Kidney tubule cell (primary cell): ENCODE results near the gene PER1.

ENCODE experiments used
- DNase-seq: peaks from one replicate; pipeline ENCODE4 v3.0.0-alpha.2; 2018; ENCODE audit warnings: low spot score

PER1 gene

DNA sequence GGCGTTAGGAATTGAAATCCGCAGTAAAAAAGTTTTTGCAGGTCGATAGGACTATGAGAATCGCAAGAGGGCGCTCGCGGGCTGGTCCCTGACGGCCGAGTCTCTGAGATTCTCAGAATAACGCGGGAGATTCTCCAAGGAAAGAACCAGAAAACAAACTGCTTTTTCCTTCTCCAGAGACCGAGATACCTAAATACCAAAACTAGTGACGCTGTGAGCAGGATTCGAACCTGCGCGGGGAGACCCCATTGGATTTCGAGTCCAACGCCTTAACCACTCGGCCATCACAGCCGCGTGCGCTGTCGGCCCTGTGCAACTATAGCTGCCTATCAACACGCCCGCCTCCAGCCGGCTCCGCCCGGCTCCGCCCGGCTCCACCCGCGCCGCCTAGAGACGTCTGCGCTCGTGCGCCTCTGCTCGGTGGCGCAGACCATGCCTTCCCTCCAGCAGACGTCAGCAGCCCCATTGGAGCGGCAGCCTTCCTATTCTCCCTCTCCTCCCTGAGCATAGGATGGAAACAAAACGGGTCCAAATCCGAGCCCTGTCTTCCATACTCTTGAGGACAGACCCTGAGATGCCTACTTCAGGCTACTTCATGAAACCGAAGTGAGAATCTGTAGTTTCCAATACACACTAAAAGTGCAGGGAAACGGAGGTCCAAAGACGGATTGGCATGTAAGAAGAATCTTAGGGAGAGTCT lies 13.4 kb downstream of the PER1 start:
- DNase-seq = peak; percentile 98

DNA sequence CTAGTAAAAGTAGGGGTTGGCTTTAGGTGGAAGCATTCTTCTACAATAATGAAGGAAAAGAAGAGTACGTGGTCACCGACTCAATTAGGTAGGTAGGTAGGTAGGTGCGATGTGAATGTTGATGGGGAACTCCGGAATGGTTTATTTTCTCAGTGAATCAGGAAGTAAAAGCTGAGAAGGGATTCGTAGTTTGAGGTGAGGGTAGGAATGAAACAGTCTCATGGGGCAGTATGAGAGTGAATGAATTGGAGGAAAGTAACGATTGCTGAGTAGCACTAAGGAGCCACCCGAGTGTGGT lies 13.9 kb downstream of the PER1 start:
- DNase-seq = no peak

DNA sequence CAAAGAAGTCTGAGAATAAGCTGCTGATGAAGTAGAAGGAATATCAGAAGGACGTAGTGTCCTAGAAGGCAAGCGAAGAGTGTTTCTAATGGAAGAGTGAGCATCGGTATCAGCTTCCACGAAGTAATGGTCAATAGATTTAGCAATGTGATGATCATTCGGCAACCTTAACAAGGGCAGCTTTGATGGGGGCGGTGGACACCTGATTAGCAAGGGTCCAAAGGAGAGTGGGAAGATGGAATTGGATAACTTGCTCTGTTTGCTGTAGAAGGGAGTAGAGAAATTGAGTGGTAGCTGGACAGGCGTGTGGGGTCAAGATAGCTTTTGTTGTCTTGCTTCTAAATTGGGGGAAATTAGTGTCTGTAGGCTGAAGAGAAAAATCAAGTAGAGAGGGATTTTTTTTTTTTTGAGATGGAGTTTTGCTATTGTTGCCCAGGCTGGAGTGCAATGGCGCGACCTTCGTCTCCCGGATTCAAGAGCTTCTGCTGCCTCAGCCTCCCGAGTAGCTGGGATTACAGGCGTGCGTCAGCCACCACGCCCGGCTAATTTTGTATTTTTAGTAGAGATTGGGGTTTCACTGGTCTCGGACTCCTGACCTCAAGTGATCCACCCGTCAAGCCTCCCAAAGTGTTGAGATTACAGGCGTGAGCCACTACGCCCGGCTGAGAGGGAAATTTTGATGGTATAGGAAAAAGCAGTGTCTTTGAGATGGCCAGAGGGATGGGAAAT lies 14.4 kb downstream of the PER1 start:
- DNase-seq = peak; percentile 18

DNA sequence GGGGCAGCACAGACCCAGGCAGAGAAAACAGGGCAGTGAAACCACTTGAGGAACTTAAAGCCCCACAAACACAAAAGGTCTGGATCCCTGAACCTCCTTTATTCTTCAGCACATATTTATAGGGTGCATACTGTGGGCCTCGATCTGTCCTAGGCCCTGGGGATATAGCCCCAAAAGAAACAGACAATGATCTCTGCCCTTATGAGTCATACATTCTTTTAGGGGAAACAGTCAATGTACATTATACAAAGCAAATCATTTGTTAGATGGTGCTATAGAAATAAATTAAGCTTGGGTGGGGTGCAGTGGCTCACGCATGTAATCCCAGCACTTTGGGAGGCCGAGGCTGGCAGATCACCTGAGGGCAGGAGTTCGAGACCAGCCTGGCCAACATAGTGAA lies 18.3 kb downstream of the PER1 start:
- no peak for DNase-seq

DNA sequence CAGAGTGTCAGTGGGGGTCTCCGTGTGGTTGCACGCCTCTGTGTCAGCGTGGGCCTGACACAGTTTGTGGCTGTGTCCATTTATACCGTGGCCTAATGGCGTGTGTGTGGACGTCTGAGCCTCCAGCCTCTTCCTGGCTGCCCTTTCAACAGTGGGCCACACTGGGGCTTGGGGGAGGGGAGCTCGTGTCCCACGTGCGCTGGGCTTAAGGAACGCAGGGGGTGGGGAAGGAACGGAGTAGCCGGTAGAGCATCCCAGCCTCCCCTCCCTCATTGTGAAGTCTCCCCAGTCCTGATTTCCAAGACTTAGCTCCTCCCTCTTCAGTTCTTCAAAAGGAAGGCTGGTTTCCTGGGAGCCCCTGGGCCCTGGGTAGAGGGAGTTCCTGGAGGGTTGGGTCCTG lies 18.8 kb downstream of the PER1 start:
- no peak for DNase-seq

DNA sequence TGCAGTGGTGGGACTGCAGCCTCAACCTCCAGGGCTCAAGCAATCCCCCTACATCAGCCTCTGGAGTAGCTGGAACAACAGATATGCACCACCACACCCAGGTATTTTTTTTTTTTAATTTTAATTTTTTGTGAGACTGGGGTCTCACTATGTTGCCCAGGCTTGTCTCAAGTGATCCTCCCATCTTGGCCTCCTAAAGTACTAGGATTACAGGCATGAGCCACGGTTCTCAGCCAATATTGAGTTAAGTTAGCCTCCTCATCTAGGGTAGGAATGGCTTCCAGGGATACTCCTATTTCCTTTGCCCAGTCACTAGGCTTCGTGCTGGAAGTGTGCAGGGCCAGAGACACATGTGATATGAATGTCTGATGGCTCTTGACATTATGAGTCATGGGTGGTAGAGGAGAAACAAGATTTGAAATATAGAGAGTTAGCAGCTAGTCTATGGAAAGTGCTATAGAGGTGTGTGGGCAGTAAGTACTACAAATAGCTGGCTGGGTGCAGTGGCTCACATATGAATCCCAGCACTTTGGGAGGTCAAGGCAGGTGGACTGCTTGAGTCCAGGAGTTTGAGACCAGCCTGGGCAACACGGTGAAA lies 20.3 kb downstream of the PER1 start:
- peak; percentile 52 for DNase-seq

DNA sequence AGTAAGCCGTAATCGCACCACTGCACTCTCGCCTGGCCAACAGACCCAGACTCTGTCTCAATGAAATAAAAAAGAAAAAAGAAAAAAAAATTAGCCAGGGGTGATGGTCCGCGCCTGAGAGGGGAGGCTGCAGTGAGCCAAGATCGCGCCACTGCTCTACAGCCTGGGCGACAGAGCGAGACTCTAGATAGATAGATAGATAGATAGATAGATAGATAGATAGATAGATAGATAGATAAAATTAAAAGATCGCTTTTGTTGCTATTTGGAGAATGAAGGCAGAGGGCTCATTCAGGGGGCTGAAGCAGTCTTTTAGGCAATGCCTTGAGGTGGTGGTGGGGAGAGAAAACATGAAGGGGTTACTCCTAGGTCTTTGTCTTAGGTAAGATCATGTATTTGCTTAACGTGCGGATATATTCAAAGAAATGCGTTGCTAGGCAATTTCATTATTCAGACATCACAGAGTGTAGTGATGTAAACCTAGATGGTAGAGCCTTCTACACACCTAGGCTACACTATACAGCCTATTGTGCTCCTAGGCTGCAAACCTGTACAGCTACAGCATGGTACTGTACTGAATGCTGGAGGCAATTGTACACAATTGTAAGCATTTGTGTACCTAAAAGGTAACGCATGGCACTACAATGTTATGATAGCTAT lies 23.9 kb downstream of the PER1 start:
- no peak for DNase-seq

DNA sequence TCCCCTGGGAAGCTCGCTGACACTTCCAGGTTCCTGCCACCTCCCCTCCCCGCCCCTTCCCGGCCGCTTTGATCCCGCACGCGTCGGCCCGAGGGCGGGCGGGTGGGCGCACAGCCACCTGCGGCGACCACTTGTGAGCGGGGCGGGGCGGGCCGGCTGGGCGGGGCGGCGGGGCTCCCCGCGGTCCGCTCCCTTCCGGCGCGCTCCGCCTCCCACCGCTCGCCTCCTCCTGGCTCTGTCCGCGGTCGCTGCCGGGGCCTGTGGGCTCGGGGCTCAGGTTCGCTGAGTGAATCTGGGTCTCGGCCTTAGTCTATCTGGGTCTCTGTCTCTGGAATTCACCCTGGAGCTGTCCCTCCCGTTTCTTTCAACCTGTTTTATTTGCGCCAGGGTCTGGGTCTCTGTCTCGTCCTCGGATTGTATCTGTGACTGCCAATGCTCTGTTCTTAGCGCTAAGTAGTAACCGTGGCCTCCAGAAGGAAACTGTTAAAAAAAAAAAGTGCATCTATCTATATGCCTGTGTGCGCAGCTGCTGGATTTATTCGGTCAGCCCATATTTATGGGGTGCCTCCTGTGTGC lies 25.6 kb downstream of the PER1 start:
- DNase-seq = peak; percentile 50

DNA sequence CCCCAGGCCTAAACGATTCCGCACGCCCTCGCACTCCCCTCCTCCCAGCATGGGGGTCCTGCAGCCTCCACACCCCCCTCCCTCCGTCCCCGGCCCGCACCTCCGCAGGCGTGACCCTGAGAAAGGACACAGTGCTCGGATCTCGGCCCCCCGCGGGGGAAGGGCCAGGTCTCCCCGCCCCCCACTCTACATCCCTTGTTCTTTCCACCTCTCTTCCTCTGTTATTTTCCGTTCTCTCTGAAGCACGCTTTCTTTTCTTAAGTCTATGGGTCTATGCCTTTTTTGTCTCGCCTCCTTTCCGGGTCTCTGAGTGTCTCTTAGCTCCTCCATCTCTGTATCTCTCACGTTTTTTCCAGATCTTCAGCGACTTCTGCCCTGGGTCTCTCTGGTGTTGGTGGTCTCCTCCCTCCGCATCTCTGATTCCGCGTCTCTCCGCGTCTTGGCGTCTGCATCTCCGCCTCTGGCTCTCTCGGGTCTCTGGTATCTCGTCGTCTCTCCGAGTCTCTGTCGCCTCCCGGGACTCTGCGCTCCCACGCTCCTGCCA lies 26.2 kb downstream of the PER1 start:
- DNase-seq = peak; percentile 27

DNA sequence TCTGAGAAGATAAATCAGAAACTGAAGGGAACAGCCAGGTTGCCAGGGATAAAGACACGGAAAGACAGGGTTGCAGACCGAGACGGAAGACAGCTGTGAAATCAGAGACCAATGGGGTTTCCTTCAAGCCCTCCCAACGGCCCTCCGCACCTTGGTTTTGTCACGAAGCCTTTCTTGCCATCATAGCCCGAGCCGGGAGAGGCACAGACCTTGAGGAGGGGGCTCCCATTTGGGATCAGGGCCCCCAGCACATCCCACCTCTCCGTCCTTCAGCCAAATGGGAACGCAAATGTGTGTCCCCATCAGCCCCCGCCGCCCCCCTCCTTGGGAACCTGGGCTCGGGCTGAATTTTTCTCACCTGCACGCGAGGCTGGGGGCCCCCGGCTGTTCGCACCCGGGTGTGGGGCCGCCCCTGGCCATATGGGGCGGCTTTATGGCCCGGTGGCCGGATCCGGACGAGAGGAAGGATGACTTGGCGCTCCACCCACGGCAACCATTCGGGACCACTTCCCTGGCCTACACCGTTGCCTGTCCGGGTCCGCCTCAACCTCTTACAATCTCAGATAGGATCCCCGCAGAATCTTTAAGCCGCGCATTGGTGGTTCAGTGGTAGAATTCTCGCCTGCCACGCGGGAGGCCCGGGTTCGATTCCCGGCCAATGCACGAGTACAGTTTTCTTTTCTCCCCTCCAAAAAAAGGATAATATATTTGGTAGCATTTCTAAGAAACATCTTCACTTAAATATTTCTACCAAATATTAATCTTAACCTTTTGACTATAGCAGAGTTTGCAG lies 26.9 kb downstream of the PER1 start:
- peak; percentile 74 for DNase-seq

DNA sequence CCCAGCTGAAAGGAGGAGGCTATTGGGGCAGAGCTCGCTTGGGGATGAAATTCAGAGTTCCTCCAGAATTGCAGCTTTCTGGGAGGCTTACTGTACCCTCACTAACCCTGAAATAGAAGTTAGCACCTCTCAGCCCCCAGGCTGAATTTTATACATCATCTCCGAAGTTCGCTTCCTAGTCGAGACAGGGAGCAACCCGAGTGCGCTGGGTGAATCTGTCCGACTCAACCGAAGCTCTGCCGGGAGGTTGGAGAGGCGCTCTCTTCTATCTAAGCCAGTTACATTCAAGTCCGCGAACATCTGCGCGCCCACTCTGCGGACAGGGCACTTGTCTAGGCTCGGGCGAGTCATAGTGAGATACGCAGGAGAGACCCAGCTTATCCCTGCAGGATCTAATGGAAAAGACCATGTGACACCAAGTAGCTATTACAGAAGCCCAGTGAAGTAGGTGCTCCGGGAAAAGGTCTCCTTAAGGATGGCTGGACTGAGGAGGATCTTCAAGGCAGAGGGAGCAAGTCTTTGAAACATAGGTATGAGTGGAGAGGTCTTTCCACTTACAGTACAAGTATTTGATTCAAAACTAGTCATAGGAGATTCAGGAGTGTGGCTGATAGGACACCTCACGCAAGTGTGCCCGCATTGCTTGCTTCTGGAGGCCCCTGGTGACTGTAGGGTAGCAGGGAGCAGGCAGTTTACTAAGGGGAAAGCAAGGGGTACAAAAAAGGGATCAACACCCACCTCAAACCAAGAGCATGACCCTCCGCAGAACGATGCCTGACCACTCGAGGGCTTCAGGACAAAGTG lies 27.7 kb downstream of the PER1 start:
- peak; percentile 17 for DNase-seq

DNA sequence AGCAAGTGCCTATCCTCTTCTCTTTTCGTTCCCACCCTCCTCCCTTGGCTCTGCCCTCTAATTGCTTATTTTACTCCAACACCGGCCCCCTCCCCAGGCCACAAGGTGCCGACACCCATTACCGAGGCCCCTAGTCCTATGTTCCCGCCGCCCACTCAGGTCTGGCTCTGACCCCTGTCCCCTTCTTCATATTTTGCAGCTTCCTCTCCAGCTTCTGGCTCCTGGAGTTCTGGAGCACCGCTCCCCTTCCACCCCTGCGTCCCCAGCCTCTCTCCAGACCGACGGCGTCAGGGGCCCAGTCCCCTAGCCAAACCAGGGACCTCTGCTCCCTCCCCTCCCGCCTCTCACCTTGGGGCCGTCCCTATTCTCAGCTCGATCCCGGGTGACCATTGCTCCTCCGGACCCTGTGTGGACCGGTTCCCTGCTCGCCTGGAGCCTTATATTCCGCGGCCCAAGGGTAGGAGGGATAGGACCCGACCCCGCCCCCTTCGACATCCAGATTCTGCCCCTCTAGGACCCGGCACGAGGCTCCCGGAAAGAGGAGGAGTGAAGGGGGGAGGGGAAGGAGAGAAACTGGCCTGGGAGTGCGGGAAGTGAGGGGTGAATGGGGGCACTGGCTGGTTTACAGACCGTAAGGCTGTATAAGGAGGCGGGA lies 28.4 kb downstream of the PER1 start, which contains the start of gene HES7:
HES7 (minus strand) TSS at position 412 of the 655 bp plus-strand sequence; CDS start at position 390, 22 bp downstream.
- no peak for DNase-seq

DNA sequence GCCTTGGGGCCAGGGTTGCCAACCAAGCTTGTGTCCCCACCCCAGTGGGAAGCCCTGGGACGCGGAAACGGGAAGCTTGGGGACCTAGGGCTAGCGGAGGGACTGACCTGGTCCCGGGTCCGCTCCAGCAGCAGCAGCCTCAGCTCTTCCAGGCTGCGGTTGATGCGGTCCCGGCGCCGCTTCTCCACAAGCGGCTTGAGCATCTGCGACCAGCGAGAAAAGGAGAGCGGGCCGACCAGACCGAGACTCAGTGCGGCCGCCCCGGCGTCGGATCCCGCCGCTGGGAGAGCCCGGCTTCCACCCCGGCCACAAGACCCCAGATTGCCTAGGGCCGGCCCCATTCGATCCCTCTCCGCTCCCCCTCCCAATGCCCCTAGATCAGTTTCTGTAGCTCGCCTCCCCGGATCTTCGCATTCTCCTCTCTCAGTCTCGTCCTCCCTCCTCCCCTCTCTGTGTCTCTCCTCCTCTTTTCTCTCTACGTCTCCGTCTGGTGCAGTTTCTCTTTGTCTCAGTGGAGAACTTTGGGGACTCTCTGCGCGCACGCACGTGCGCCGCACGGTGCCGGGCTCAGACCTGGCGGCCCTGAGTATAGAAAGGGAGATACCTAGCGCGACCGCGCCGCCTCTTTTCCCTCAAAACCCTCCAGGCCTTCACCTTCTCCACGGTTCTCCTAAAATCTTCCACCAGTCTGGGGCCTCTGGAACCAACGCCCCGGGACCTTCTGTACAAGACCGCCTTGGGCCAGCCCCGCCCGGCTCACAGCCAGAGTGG lies 29.1 kb downstream of the PER1 start:
- peak; percentile 10 for DNase-seq

DNA sequence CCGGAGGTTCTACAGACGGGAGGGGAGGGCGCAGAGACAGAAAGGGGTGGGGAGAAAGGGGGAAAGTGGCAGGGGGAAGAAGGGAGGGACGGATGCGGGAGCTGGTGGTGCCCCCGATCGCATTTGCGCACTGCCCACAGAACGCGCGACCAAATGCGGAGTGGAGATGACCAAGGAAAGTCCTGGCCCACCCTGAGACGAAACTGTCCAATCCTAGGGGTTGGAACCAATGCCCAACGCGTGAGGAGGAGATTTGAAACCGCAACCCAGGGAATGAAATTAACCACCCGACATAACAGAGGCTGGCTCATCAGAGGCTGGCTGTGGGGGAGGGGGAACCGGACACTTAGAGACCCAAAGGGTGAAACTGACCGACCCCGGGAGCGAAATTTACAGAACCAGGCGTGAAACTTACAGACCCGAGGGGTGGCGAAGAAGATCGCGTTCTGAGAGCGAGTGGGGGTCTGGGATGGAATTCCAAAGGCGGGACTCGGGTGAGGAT lies 29.7 kb downstream of the PER1 start:
- peak; percentile 32 for DNase-seq

DNA sequence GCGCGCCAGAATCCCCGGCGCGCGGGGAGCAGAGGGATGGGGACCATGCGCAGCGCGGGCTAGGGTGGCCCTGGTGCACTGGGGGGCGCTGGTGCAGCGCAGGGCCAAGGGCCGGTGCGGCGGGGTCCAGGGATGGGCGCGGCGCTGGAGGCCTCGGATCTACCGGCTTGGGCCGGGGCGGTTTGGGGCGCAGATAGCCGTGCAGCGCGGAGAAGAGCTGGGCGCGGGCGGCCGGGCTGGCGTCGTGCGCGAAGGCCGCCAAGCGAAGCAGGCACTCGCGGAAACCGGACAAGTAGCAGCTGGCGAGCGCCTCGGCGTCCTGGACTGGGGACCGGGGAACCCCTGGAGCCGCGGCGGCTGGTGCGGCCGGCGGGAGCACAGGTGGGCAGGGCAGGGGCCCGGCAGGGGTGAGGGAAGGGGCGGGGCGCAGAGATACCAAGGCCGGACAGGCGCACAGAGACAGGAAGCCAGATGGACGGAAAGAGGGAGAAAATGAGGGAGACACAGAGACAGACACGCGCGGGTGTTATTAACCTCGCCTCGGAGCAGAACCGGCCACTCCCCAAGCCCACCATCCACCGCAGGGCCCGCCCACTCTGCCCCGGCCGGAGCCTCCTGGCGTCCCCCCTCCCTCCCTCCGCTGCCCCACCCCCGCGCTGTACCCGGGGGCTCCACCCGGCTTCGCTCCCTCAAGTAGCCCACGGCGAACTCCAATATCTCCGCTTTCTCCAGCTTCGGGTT lies 30.4 kb downstream of the PER1 start:
- DNase-seq = peak; percentile 77

DNA sequence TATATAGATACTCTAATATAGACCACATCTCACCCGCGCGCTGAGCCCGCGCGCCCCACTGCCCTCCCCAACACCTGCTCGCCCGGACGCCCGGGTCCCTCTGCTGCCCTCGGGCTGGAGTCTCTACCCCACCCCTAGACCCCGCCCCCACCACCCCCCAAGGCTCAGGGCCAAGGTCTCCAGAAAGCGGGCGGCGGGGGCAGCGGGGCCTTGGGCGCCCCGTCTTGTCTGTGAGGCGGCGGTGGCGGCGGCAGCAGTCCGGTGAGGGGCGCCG lies 30.9 kb downstream of the PER1 start:
- DNase-seq = no peak

DNA sequence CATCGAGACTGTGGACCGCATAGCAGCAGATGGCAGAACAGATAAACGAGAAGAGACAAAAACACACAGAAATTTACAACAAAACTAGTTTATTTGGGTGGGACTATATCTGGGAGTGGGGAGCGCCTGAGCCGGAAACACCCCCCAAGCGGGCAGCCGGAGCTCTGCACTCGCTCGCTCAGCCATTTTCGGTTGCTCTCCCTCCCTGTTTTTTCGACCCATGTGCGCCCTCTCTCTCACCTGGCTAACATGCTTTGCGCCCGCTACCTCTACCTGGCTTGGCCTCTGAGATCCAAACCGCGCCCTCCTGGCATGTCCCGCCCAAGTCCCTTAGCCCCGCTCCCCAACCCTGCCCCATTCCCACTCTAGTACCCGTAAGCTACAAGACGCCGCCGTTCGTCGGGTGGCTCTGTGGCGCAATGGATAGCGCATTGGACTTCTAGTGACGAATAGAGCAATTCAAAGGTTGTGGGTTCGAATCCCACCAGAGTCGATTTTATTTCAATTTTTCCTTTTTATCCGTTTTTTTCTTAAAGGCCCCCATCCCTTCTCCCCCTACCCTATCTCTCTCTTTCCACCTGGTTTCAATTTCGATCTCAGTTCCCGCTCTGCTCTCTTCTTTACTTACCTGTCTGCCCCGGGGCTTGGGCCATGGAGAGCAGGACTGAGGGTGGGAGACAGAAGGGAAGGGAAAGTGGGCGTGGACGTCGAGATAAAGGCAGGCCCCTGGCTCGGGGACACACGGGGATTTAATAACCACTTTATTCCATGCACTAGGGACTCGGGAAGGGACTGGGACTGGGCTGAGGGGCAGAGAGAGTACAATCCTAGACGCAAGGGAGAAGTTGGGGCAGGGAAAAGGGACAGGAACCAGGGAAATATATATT lies 31.4 kb downstream of the PER1 start:
- DNase-seq = peak; percentile 86
